ENCODE measurements around the gene DIP2C. TPM values are rescaled to one million over a fixed set of nuclear protein-coding genes. Genes with fewer than 3 reads are reported as not detected.

Gene DIP2C
- total RNA-seq, 1 experiment from 2014 or later: 4.9 TPM

DNA sequence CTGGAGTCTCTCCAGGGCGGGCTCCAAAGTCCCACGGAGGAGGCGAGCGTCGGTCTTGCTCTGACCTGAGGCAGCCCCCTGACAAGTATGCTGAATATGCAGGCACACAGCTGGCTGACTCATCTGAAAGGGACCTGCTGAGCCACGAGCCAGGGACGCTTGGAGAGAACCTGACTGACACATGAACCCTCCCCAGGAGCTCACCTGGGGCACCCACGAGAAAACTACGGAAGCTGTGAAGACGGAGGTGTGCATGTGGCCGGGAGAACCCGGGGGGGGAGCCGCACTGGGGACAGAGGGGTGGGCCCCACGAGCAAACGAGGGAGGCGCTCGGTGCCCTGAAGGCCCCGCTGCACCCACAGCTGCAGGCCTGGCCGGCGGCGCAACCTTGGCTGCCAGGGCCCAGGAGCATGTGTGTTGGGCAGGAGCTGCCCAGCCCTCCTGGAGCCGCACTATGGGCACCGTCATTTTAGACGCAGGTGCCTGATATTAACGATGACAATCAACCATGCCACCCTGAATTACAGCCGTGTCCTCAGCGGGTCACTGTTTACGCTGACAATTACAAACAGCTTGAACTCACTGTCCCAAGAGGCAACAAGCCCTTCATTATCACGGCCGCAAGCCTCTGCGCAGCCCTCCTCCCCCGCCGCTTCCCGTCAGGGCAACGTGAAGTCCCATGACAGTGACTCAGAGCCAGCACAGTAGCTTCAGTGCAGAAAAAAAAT lies 64.7 kb downstream of the DIP2C start:
- peak; percentile 95 for DNase-seq (ENCODE audit: low read depth)
- in situ Hi-C loops (cut with HindIII; ENCODE audit: low pct_unique_long_range_greater_than_20kb, low sequenced_read_pairs): no loop called here

DNA sequence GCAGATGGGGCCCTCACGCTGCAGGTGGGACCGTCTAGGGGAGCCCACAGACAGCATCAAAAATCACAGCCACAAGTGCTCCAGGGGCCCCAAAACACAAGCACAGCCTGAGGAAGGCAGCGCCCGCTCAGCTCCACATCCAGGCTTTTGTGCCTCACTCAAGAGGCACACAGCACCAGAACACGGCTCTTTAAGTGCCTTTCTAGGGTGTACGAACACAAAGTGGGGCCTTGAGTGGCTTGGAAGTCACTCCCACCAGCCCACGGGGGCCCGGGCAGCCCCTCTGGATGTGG lies 65.2 kb downstream of the DIP2C start:
- no peak for DNase-seq (ENCODE audit: low read depth)
- in situ Hi-C loops (cut with HindIII; ENCODE audit: low pct_unique_long_range_greater_than_20kb, low sequenced_read_pairs): no loop called here

DNA sequence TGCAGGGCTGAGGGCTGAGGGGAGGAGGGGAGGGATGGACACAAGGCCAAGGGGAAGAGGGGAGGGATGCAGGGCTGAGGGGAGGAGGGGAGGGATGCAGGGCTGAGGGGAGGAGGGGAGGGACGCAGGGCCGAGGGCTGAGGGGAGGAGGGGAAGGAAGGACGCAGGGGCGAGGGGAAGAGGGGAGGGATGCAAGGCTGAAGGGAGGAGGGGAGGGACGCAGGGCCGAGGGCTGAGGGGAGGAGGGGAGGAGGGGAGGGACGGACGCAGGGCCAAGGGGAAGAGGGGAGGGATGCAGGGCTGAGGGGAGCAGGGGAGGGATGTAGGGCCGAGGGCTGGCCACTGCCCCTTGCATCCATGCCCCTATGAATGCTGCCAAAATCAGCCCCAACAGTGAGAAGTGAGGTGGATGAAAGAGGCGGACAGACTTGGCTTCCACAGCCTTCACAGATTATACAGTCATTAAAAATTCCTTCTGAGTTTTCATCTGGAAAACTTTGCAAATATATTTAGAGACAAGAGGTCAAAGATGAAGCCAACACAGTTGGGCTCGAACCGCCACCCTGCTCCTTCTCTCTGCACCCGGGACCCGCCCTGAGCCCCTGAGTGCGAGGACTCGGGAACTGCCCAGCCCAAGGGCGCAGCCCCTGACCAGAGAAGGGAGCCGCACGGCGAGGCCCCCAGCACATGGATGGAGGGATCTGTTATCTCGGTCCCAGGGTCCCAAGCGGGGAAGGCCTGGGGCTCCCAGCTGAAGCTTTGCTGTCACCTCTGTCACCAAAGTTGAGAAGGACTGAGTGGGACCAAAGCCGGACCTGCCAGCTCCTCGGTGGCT lies 65.8 kb downstream of the DIP2C start:
- DNase-seq (ENCODE audit: low read depth): peak; percentile 38
- in situ Hi-C loops (cut with HindIII; ENCODE audit: low pct_unique_long_range_greater_than_20kb, low sequenced_read_pairs): no loop called here

DNA sequence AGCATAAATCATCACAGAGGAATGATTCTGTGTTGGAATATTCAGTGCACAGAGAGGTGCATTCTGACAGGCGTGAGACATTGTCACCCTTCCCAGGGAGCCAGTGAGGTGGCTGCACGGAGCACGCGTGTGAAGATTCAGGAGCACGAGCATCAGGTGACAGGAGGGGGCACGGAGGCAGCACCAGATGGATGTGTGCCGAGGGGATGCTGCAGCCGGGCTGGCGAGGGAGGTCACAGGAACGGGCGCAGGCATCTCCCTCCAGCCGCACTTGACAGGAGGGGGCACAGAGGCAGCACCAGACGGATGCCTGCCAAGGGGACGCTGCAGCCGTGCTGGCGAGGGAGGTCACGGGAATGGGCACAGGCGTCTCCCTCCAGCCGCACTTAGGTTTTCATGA lies 66.5 kb downstream of the DIP2C start:
- in situ Hi-C loops (cut with HindIII; ENCODE audit: low pct_unique_long_range_greater_than_20kb, low sequenced_read_pairs): no loop called here
- DNase-seq (ENCODE audit: low read depth): no peak

DNA sequence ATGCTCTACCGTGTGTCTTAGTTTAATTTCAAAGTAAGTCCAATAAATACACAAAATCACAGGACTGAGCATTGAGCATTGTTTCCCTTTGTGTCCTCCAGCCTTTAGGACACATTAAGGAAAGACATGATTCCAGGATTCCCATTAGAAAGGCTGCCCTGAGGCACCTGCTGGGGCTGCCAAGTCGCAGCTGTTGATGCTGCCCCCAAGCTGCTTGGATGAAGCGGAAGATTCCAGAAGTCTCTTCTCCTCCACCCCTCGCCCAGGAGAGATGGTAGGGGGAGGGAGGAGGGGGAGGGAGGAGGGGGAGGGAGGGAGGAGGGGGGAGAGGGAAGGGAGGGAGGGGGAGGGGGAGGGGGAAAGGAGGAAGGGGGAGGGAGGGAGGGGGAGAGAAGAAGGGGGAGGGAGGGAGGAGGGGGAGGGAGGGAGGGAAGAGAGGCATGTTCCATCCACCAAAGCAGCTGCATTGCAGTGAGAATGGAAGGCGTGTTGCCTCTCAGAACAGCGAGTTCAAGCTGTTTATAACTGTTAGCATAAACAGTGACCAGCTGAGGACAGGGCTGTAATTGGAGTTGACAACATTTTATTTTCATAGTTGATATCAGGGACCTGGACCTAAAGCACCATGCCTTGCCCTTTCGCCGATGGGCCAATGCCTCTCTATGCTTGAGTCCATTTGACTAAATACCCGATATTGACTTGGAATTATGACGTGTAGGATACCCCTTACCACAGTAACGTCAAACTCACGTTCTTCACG lies 67.3 kb downstream of the DIP2C start:
- no peak for DNase-seq (ENCODE audit: low read depth)
- in situ Hi-C loops (cut with HindIII; ENCODE audit: low pct_unique_long_range_greater_than_20kb, low sequenced_read_pairs): no loop called here

DNA sequence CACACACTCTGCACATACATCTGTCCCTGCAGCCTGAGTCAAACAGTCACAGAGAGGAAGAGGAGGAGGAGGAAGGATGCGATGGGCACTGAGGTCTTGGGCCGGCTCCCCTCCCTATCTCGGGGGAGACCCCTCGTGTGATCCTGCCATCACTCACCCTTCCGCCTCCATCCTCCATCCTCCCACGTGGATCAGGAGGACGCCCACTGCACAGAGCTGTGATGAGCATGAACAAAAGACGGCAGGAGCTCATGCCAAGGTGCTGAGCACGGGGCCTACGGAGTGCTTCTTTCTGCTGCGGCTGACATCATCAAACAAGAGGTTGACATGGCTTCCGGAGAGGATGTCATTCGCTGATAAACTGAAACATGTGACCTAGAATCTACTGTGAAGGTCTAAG lies 68.0 kb downstream of the DIP2C start:
- in situ Hi-C loops (cut with HindIII; ENCODE audit: low pct_unique_long_range_greater_than_20kb, low sequenced_read_pairs): no loop called here
- no peak for DNase-seq (ENCODE audit: low read depth)

DNA sequence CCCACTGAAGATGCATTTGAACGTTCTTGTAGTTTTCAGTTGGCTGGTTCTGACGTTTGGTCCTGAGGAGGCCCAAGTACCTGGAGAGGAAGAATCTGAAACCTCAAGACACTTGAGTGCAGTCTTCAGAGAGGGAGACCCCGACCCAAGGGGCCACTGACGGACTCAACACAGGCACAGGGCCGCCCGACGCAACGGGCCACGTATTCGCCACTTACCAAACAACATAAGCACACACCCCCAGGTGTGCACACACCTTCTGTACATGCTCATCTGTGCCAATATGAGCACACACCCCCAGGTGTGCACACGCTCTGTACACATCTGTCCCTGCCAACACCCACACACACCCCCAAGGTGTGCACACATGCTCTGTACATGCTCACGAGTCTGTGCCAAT lies 68.5 kb downstream of the DIP2C start:
- in situ Hi-C loops (cut with HindIII; ENCODE audit: low pct_unique_long_range_greater_than_20kb, low sequenced_read_pairs): no loop called here
- no peak for DNase-seq (ENCODE audit: low read depth)

DNA sequence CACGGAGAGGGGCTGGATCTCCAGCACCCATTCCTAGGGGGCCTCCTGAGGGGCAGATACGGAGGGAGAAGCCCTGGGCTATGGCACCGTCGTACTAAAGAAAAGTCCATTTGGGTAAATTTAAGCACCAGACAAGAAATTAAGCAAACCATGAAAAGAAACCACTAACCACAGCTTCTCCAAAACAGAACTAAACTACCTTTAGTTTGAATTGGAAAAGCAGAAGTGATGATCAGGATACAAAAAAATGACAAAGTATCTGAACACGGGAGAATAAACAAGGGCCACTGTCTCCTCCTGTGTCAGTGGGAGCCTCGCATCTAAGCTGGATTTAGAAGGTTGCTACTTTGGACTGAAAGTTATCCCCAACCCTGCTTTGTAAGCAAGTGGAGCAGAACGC lies 69.1 kb downstream of the DIP2C start:
- no peak for DNase-seq (ENCODE audit: low read depth)
- in situ Hi-C loops (cut with HindIII; ENCODE audit: low pct_unique_long_range_greater_than_20kb, low sequenced_read_pairs): no loop called here

DNA sequence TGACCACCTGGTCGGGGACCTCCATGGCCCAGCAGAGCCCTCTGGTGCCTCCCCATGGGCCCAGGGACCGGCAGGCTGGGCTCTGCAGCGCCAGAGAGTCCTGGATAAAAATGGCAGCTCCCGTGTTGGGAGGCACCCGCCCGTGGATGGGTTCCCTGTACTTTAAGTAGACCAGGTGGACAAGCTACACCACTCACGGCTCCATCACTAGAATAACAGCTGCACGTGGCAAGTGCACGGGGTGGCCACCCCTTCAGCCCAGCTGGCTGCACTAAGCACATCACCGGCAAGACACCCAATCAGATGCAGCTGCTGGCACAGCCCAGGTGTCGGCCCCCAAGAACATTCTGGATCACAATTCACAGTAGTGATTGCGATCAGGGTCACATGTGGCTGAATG lies 69.8 kb downstream of the DIP2C start:
- in situ Hi-C loops (cut with HindIII; ENCODE audit: low pct_unique_long_range_greater_than_20kb, low sequenced_read_pairs): no loop called here
- DNase-seq (ENCODE audit: low read depth): no peak

DNA sequence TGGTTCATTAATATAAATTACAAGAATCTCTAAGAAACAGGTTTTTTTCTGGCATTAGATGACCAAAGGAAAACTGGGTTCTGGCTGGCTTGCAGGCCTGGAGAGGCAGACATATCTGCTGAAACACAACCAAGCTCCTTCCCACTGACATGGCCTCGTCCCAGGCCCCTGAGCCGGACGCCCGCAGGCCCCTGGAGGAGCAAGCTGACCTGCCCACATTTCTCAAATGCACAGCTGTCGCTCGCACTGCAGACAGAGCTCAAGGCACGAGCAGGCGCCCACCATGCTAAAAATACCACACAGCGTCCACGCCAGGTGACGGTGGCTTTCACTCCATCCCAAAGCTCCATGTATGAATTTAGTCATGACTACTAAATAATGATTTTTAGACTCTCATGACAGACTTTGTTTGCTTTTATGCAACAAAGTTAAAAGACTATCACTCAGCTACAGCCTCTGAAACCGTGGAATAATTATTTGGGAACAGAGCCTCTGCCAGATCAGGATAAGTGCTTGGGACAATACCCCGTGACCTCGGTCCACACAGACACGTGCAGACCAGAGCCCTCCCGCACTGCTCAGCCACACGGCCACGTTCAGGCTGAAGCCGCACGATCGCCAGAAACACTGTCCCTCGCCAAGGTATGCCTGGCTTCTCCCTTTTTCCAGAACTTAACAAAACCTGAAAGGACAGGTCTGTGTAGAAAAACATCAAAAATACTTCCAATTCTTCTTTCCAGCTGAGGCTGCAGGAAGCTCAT lies 71.1 kb downstream of the DIP2C start:
- in situ Hi-C loops (cut with HindIII; ENCODE audit: low pct_unique_long_range_greater_than_20kb, low sequenced_read_pairs): no loop called here

DNA sequence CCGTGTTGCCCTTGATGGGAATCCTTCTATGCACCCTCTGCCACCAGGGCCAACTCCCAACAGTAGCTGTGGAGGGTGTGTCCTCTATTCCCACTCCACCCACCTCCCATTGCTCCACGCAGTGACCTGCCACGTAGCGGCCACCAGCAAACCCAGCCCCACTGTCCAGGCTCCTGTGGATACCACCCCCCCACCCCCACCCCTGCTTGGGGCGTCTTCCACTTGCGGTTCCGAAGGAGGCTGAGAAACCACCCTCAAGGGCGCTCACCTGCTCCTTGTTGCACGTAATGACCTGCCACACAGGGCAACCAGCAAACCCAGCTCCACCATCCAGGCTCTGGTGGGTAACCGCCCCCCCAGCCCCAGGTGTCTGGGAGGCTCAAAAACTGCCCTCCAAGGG lies 72.0 kb downstream of the DIP2C start:
- in situ Hi-C loops (cut with HindIII; ENCODE audit: low pct_unique_long_range_greater_than_20kb, low sequenced_read_pairs): no loop called here
- no peak for DNase-seq (ENCODE audit: low read depth)

More for the DNA sequence above, 71.1 kb downstream of the DIP2C start:
- DNase-seq (ENCODE audit: low read depth): no peak

DNA sequence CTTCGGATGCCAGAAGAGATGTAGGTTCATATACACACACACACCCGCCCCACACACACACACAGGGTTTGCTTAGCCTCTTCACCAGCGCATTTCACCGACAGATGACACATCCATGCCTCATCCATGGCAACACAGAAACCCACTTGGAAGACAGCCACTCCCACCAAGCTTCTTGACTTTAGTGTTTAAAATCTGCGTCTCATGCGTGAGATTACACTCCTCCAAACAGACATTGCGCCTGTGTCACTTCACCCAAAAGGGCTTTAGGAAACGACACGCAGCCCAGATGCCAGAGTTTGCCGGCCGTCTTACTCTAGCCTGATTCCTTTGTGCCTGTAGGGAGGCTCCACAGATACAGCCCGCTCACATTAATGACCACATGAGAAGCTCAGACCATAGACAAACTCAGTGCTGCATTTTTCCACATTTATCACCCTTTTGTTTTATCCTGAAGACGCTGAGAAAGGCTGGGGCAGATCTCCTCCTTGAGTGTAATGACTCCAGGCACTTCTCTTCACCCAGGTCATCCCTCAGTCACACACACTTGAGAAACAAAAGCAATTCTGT lies 73.8 kb downstream of the DIP2C start:
- in situ Hi-C loops (cut with HindIII; ENCODE audit: low pct_unique_long_range_greater_than_20kb, low sequenced_read_pairs): no loop called here
- DNase-seq (ENCODE audit: low read depth): no peak

DNA sequence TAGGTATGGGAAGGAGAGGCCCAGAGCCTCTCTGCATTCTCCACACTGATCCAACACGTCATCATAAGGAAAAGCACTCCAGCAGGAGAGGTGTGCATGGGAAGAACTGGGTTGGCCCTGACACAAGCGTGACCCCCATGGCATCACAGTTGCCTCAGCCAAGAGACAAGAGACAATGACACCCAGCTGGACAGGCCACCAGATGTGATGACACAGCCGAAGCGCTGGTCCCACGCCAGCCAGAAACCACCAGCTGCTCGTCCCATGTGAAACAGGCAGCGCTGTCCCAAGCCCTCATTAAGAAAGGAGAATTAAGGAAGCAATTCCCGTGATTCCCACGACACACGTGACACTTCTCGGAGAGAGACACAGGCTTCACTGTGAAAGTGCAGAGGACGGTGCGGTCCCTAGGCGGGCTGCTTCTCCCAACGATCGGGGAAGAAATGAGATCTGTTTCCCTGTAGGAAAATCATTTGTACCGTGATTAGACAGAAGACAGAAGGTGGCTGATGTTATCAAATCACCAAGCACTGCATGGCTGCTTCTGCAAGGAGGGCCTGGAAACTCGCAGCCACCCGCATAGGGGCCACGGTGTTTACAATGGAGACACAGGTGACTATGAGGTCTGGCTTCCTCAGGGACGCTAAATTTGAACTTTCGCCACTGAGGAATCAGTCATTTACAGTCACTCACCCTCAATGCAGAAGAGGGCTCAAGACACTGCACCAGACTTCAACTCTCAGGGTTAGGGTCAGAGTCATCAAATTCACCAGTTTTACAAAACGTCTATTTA lies 74.5 kb downstream of the DIP2C start:
- DNase-seq (ENCODE audit: low read depth): no peak
- in situ Hi-C loops (cut with HindIII; ENCODE audit: low pct_unique_long_range_greater_than_20kb, low sequenced_read_pairs): no loop called here

DNA sequence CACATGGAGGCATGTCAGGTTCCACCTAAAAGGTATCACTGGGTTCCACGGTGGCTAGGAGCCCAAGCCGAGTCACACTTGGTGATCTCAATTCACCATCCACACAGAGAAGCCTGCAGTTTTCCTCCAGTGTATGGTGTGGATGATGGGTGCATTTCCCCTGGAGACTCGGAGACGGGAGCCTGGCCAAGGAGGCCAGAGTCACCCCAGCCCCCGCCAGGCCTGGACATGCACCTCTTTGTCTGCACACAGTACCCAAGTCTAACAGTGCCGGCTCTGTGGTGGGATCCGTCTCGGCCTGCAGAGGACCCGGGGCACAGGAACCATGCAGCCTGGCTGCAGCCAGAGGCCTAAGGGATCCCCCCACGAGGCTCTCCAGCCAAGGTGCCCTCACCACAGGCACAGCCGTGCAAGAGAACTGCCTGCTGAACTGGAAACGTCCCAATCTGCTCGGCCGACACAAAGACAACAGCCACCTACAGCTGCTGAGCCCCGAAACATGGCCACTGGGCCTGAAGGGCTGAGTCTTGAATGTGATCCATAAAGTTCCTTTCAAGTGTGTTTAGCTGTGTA lies 75.2 kb downstream of the DIP2C start:
- DNase-seq (ENCODE audit: low read depth): no peak
- in situ Hi-C loops (cut with HindIII; ENCODE audit: low pct_unique_long_range_greater_than_20kb, low sequenced_read_pairs): no loop called here

DNA sequence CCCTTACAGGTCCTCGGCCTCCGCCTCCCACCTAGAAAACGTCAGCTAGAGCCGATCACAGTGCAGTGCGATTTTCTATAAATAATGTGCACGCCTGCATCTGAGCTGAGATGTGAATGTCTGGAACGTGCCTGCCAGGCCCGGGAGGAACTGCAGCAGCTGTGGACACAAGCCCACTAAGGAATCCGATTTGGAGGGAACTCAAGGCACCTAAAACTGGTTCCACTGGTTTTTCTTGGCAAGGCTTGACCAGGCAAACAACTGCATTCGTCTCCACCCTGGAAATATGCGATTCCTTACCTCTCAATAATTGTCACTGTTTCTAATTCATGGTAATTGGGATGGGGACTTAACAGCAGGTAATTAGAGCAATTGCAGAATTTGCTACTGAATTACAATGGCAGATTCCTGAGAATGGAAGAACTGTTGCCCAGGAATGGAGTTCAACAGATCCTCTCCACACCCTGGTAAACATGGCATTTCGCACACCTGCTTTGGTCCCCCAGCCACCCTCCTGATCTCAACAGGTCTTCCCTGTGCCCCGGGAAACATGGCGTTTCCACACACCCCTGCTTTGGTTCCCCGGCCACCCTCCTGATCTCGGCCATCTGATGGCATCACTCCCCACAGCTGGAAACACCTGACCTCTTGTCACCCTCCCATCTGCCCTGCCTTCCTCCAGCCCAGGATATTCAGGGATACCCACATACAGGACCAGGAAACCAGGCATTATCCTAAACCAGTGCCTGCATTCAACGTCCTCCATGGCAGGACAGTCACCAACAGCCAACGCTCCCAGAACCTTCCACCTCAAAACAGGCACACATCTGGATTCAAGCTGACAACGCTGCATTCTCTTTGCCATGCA lies 76.0 kb downstream of the DIP2C start:
- no peak for DNase-seq (ENCODE audit: low read depth)
- in situ Hi-C loops (cut with HindIII; ENCODE audit: low pct_unique_long_range_greater_than_20kb, low sequenced_read_pairs): no loop called here

DNA sequence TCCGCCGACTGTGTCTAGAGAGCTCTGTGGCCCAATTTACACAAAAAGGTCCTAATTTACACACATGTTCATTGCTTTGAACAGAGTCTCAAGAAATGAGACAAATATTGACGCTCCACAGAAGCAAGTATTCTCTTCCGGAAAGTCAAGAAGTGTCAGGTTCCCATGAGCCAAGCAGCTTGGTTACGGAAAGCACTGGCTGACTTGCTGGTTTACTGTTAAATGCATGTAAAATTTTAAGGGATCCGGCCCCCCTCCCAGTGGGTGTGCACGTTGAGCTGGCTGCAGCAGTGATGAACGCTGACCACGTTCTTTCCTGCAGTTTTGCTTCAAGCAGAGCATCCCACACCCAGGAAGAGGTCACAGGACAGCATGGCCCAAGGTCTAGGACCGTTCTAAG lies 76.8 kb downstream of the DIP2C start:
- in situ Hi-C loops (cut with HindIII; ENCODE audit: low pct_unique_long_range_greater_than_20kb, low sequenced_read_pairs): no loop called here
- no peak for DNase-seq (ENCODE audit: low read depth)
